Ishikawa (cell line): Measurements from ENCODE around the gene AP4B1.

Experiments used
- CEBPB ChIP-seq: IDR thresholded peaks from 2 replicates; pipeline ENCODE4 v1.6.1; 2012
- CREB1 ChIP-seq: IDR thresholded peaks from 2 replicates; pipeline ENCODE4 v1.6.1; 2012; ENCODE audit warnings: low read depth
- EGR1 ChIP-seq: IDR thresholded peaks from 2 replicates; pipeline ENCODE4 v1.6.1; 2012
- EP300 ChIP-seq: IDR thresholded peaks from 2 replicates; pipeline ENCODE4 v1.6.1; 2012; ENCODE audit warnings: borderline replicate concordance
- FOXM1 ChIP-seq: IDR thresholded peaks from 2 replicates; pipeline ENCODE4 v1.6.1; 2012; ENCODE audit warnings: low read depth, borderline replicate concordance
- NFIC ChIP-seq: IDR thresholded peaks from 2 replicates; pipeline ENCODE4 v1.6.1; 2012
- RAD21 ChIP-seq: IDR thresholded peaks from 2 replicates; pipeline ENCODE4 v1.6.1; 2012; ENCODE audit warnings: low read depth
- TAF1 ChIP-seq: IDR thresholded peaks from 2 replicates; pipeline ENCODE4 v1.6.1; 2012; ENCODE audit warnings: low read depth, mild to moderate bottlenecking
- TCF12 ChIP-seq: IDR thresholded peaks from 2 replicates; pipeline ENCODE4 v1.6.1; 2012; ENCODE audit warnings: low read depth
- TEAD4 ChIP-seq: IDR thresholded peaks from 2 replicates; pipeline ENCODE4 v1.6.1; 2012
- YY1 ChIP-seq: IDR thresholded peaks from 2 replicates; pipeline ENCODE4 v1.6.1; 2012; ENCODE audit warnings: low read depth
- ZBTB7A ChIP-seq: IDR thresholded peaks from 2 replicates; pipeline ENCODE4 v1.6.1; 2012; ENCODE audit warnings: low read depth
- TF ChIP-seq, protein P1 (sequence below): IDR thresholded peaks from 2 replicates; pipeline ENCODE4 v1.6.1; 2012
- TF ChIP-seq, protein P2 (sequence below): IDR thresholded peaks from 2 replicates; pipeline ENCODE4 v1.6.1; 2012
- TF ChIP-seq, protein P3 (sequence below): IDR thresholded peaks from 2 replicates; pipeline ENCODE4 v1.6.1; 2012; ENCODE audit warnings: low read depth, mild to moderate bottlenecking

The AP4B1 gene

DNA sequence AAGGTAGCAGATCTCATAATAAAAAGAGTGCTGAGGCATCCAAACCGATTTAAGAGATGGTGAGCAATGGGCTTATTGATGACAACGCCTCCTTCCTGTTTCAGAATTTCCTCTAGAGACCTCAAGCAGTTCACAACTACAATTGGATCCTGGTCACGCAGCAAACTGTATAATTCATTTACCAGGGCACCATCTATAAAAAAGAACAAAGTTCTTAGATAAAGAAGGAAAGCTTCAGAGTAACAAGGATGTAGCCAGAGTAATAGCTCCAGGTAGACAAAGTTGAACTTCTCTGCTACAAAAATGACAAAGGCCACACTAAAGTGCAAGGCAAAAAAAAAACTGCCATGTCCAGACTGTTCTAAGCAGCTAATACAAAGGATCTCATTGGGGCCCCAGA, 3.4 kb downstream of the AP4B1 start:
- TF ChIP-seq EGR1 (no peak), EP300 (no peak), FOXM1 (no peak), CREB1 (no peak), TAF1 (no peak), NFIC (no peak), RAD21 (no peak), YY1 (no peak), TCF12 (no peak), ZBTB7A (no peak)
- TF ChIP-seq, protein P1, sequence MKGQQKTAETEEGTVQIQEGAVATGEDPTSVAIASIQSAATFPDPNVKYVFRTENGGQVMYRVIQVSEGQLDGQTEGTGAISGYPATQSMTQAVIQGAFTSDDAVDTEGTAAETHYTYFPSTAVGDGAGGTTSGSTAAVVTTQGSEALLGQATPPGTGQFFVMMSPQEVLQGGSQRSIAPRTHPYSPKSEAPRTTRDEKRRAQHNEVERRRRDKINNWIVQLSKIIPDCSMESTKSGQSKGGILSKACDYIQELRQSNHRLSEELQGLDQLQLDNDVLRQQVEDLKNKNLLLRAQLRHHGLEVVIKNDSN: no peak
- TF ChIP-seq, protein P2, sequence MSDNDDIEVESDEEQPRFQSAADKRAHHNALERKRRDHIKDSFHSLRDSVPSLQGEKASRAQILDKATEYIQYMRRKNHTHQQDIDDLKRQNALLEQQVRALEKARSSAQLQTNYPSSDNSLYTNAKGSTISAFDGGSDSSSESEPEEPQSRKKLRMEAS: no peak
- TF ChIP-seq, protein P3, sequence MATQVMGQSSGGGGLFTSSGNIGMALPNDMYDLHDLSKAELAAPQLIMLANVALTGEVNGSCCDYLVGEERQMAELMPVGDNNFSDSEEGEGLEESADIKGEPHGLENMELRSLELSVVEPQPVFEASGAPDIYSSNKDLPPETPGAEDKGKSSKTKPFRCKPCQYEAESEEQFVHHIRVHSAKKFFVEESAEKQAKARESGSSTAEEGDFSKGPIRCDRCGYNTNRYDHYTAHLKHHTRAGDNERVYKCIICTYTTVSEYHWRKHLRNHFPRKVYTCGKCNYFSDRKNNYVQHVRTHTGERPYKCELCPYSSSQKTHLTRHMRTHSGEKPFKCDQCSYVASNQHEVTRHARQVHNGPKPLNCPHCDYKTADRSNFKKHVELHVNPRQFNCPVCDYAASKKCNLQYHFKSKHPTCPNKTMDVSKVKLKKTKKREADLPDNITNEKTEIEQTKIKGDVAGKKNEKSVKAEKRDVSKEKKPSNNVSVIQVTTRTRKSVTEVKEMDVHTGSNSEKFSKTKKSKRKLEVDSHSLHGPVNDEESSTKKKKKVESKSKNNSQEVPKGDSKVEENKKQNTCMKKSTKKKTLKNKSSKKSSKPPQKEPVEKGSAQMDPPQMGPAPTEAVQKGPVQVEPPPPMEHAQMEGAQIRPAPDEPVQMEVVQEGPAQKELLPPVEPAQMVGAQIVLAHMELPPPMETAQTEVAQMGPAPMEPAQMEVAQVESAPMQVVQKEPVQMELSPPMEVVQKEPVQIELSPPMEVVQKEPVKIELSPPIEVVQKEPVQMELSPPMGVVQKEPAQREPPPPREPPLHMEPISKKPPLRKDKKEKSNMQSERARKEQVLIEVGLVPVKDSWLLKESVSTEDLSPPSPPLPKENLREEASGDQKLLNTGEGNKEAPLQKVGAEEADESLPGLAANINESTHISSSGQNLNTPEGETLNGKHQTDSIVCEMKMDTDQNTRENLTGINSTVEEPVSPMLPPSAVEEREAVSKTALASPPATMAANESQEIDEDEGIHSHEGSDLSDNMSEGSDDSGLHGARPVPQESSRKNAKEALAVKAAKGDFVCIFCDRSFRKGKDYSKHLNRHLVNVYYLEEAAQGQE: no peak

DNA sequence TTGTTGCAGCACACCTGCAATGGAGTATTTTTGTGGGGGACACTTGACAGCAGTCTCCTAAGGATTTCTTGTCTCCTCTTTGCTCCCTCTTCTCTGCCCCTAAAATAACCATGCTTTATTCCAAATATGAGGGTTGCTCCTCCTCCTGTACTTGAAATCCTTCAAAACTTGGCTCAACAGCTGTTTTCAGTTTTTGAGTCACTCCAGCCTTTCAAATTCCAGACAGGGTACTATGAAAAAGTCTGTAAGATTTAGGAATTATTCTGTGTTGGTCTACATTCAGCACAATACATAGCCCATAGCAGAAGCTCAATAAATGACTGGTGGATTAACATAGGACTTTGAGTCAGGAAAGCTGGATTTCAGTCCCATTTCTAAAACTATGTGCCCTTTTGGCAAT, 5.5 kb downstream of the AP4B1 start:
- TF ChIP-seq RAD21: no peak
- TF ChIP-seq FOXM1: no peak
- TF ChIP-seq, protein P3: no peak
- TF ChIP-seq CEBPB: no peak
- TF ChIP-seq TAF1: no peak

DNA sequence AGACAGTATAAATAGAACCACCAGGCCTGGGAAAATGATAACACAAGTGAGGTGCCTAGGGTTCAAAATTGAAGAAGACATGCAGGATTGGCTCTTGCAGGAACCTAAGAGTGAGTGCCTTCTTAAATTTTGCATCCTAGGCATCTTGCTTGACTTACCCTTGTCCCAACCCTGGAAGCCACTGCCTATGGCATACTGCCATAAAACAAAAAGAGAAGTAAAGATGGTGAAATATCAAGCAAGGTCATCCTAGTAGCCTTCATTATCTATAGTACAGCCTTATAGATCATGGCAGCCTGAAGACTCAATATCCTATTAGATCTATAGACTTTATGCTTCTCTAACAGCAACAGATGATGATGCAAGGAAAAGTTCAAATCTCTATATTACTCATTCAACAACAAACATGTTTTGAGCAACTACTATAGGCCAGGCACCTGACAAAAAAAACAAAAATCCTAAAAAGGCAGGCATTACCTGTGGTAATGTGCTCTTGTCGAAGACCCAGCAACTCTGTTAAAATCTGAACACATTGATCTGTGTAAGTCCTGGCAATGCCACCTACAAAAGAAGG, 6.3 kb downstream of the AP4B1 start:
- TF ChIP-seq, protein P3: no peak
- TF ChIP-seq, protein P2: no peak
- TF ChIP-seq YY1 (no peak), EGR1 (no peak), EP300 (no peak), FOXM1 (no peak), CEBPB (no peak)

DNA sequence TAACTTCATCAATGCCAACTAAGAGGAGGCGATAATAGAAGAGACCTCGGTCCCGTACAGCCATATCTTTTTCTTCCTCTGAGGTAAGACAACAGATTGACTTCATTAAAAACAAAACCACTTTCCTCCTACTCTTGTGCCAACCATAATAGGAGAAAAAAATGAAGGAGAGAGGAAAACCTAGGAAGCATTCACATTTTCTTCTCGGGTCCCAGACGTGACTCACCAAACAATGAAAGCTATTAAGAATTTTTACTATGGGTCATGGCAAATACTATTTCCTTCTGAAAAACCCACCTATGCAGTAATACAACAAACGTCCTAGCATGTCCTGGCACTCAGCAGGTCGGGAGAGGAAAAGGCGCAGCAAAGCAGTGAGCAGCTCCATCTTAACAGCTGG, 8.6 kb downstream of the AP4B1 start:
- no peak for TF ChIP-seq YY1
- TF ChIP-seq TCF12: no peak
- TF ChIP-seq RAD21: no peak
- TF ChIP-seq, protein P1: no peak
- TF ChIP-seq EP300: no peak

DNA sequence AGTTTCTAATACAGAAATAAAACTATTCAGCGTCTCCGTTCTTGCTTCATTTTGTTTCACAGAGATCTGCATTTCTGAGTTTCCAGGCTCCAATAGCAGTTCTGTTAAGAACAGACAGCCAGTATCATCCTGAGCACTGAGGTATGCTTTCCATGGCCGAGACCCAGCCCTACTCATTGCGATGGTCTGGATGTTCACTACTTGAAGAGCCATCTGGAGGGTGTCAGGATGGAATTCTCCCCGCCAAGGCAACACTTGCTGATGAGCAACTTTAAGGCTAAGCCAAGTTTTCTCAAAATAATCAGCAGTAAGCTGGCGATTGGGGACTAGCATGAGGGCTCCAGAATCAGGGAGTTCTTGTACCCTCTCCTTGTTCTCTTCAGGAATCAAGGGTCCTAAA, 9.5 kb downstream of the AP4B1 start:
- TF ChIP-seq TCF12: no peak
- no peak for TF ChIP-seq CREB1
- TF ChIP-seq CEBPB: no peak
- TF ChIP-seq, protein P3: no peak
- no peak for TF ChIP-seq ZBTB7A
- TF ChIP-seq, protein P2: no peak
- no peak for TF ChIP-seq FOXM1
- TF ChIP-seq YY1: no peak
- no peak for TF ChIP-seq EGR1
- no peak for TF ChIP-seq TAF1
- no peak for TF ChIP-seq RAD21
- TF ChIP-seq EP300: no peak
- TF ChIP-seq, protein P1: no peak
- TF ChIP-seq TEAD4: no peak
- no peak for TF ChIP-seq NFIC
